ENCODE data around the gene LGALS16. TPM values are rescaled to one million over a fixed set of nuclear protein-coding genes. Genes with fewer than 3 reads are reported as not detected.
"Not testable (repeated sequence)": the region's sequence is repeated elsewhere in the genome, so short reads cannot be mapped to it uniquely, and the experiment has no call there.

Gene LGALS16
- total and polyA plus RNA-seq, 10 of the 15 experiments (the other 5 are each of a cell fraction or from before 2014, with no cell fraction given), result not detected

DNA sequence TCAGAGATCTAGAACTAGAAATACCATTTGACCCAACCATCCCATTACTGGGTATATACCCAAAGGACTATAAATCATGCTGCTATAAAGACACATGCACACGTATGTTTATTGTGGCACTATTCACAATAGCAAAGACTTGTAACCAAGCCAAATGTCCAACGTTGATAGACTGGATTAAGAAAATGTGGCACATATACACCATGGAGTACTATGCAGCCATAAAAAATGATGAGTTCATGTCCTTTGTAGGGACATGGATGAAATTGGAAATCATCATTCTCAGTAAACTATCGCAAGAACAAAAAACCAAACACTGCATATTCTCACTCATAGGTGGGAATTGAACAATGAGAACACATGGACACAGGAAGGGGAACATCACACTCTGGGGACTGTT is 14.1 kb downstream of the LGALS16 start:
- in situ Hi-C loops (cut with MboI), result loop anchor here (5.0 kb wide), 1 partner anchor 118 kb away; no protein-coding TSS in a partner anchor
- POLR2A ChIA-PET, result interaction anchor here (0.6 kb wide), 1 partner anchor 125 kb away, joined by 4 read pairs; no protein-coding TSS in a partner anchor
- RAD21 ChIA-PET (ENCODE audit: unreplicated experiment), result interaction anchor here (7.2 kb wide), 1 partner anchor 117 kb away, joined by 105 read pairs; no protein-coding TSS in a partner anchor
- ATAC-seq; FAIRE-seq; H3K27ac ChIP-seq (ENCODE audit: control insufficient read depth, insufficient read depth); H4K20me1 ChIP-seq (ENCODE audit: control insufficient read depth, insufficient read depth); H3K9me3 ChIP-seq (replicated peaks; ENCODE audit: control insufficient read depth, insufficient read depth, low read length); BruUV-seq (replicated peaks); H3K9ac ChIP-seq (ENCODE audit: control insufficient read depth, insufficient read depth, low read length); H3K27me3 ChIP-seq (replicated peaks in 1 of 2; ENCODE audit: control insufficient read depth in 2 of 2, insufficient read depth in 2 of 2, low read length in 1 of 2); H3K4me3 ChIP-seq; intact Hi-C loops (cut with micrococcal nuclease; ENCODE audit: unreplicated experiment); H3K4me2 ChIP-seq (ENCODE audit: control insufficient read depth, insufficient read depth); H2AFZ ChIP-seq (ENCODE audit: control insufficient read depth, low read depth, low read length); H3K36me3 ChIP-seq (ENCODE audit: control insufficient read depth in 2 of 2, insufficient read depth in 2 of 2, low read length in 1 of 2); H3K79me2 ChIP-seq (ENCODE audit: control insufficient read depth, insufficient read depth, low read length); H3K4me1 ChIP-seq (ENCODE audit: control insufficient read depth, insufficient read depth, low read length); DNase-seq (ENCODE audit: low read depth, low spot score): not testable (repeated sequence)
- SMC1A ChIA-PET (ENCODE audit: uncharacterized antibody, unreplicated experiment), result interaction anchor here (7.6 to 10.7 kb wide), 2 partner anchors 117 to 174 kb away, joined by 105 to 266 read pairs; partner anchors contain the start of gene FBL
- 40% methylated on average over 2 of the region's 3 CpGs for WGBS (ENCODE audit: insufficient coverage, insufficient replicate concordance, low lambda C conversion rate, missing lambda C conversion rate)
- CTCF ChIA-PET, result interaction anchor here (2.3 to 9.3 kb wide), 3 partner anchors 122 to 229 kb away, joined by 7 to 335 read pairs (median 248); partner anchors contain the start of genes EID2 and FBL

- ChIA-PET POLR2A (no interaction called here), SMC1A (ENCODE audit: uncharacterized antibody, unreplicated experiment) (interaction anchor here (1.1 to 10.7 kb wide), 12 partner anchors 16 to 257 kb away, joined by 3 to 266 read pairs (median 6); partner anchors contain the start of gene FBL), RAD21 (ENCODE audit: unreplicated experiment) (interaction anchor here (1.1 to 8.6 kb wide), 7 partner anchors 8 to 173 kb away, joined by 3 to 234 read pairs (median 5); partner anchors contain the start of gene FBL), CTCF (interaction anchor here (0.8 to 9.3 kb wide), 9 partner anchors 26 to 299 kb away, joined by 3 to 335 read pairs (median 4); partner anchors contain the start of genes EID2 and FBL)
- H3K79me2 ChIP-seq (ENCODE audit: control insufficient read depth, insufficient read depth, low read length), result no peaks in the 10 kb centered on the region
- no peak for ATAC-seq
- H3K4me1 ChIP-seq (ENCODE audit: control insufficient read depth, insufficient read depth, low read length), result peaks cover 10% of the 10 kb centered on the region
- no peak for DNase-seq (ENCODE audit: low read depth, low spot score)
- 72% methylated on average over 4 of the region's 4 CpGs for WGBS (ENCODE audit: insufficient coverage, insufficient replicate concordance, low lambda C conversion rate, missing lambda C conversion rate)
- no peaks in the 10 kb centered on the region; the same call in 1 of the 3 replicates for H3K9me3 ChIP-seq (replicated peaks; ENCODE audit: control insufficient read depth, insufficient read depth, low read length)
- no peak for FAIRE-seq
- no peaks in the 10 kb centered on the region for H3K27me3 ChIP-seq (replicated peaks in 1 of 2; ENCODE audit: control insufficient read depth in 2 of 2, insufficient read depth in 2 of 2, low read length in 1 of 2)
- H3K4me3 ChIP-seq, result no peak overlapping the region
- no peak overlapping the region for H3K27ac ChIP-seq (ENCODE audit: control insufficient read depth, insufficient read depth)
- H3K4me2 ChIP-seq (ENCODE audit: control insufficient read depth, insufficient read depth), result no peak overlapping the region
- intact Hi-C loops (cut with micrococcal nuclease; ENCODE audit: unreplicated experiment), result no loop called here
- no TSS peak for BruUV-seq (replicated peaks)
- no peaks in the 10 kb centered on the region for H4K20me1 ChIP-seq (ENCODE audit: control insufficient read depth, insufficient read depth)
- in situ Hi-C loops (cut with MboI), result loop anchor here (5.0 kb wide), 1 partner anchor 119 kb away; no protein-coding TSS in a partner anchor
- no peaks in the 10 kb centered on the region for H3K36me3 ChIP-seq (ENCODE audit: control insufficient read depth in 2 of 2, insufficient read depth in 2 of 2, low read length in 1 of 2)
- no peak for TF ChIP-seq KDM1A (IDR thresholded peaks at IDR 0.05; ENCODE audit: borderline replicate concordance)
- peak; percentile 41; the same call in 1 of the 3 replicates for TF ChIP-seq POU2F2 (IDR thresholded peaks at IDR 0.05; ENCODE audit: borderline replicate concordance, low read depth, low read length)
- TF ChIP-seq YY1 (IDR thresholded peaks at IDR 0.05; ENCODE audit: low read depth, low read length), result 0 out of 2 replicates have a peak, but pooled peaks have one; percentile 23
- no peak overlapping the region for H2AFZ ChIP-seq (ENCODE audit: control insufficient read depth, low read depth, low read length)
- H3K9ac ChIP-seq (ENCODE audit: control insufficient read depth, insufficient read depth, low read length), result no peak overlapping the region
Observed at GRCh38 chr19:39670998-39671397, 15.3 kb downstream of the LGALS16 start.

Data from GM12878 (cell line).